HEK293T (cell line): ENCODE measurements around the gene IPO9.

Experiments used
- ARNT ChIP-seq: fragments of 450-650 bp; IDR thresholded peaks from 2 replicates; pipeline ENCODE4 v1.6.1; 2017; ENCODE audit warnings: mild to moderate bottlenecking
- BHLHE40 ChIP-seq: fragments of 450-650 bp; IDR thresholded peaks from 2 replicates; pipeline ENCODE4 v1.6.1; 2016; ENCODE audit warnings: mild to moderate bottlenecking, moderate library complexity, borderline replicate concordance
- CTBP1 ChIP-seq: fragments of 450-650 bp; IDR thresholded peaks from 2 replicates; pipeline ENCODE4 v1.6.1; 2016; ENCODE audit warnings: borderline replicate concordance
- FOXA1 ChIP-seq: fragments of 450-650 bp; IDR thresholded peaks from 2 replicates; pipeline ENCODE4 v1.6.1; 2016; ENCODE audit warnings: mild to moderate bottlenecking
- FOXM1 ChIP-seq: fragments of 450-650 bp; IDR thresholded peaks from 2 replicates; pipeline ENCODE4 v1.6.1; 2017; ENCODE audit warnings: mild to moderate bottlenecking, borderline replicate concordance
- HDGF ChIP-seq: fragments of 450-650 bp; IDR thresholded peaks from 2 replicates; pipeline ENCODE4 v1.6.1; 2017; ENCODE audit warnings: antibody characterized with exemption, borderline replicate concordance
- L3MBTL2 ChIP-seq: fragments of 450-650 bp; conservative IDR thresholded peaks from 2 replicates; pipeline ENCODE4 v1.6.1; 2016; ENCODE audit warnings: mild to moderate bottlenecking
- LEF1 ChIP-seq: fragments of 450-650 bp; IDR thresholded peaks from 2 replicates; pipeline ENCODE4 v1.6.1; 2017; ENCODE audit warnings: mild to moderate bottlenecking, borderline replicate concordance
- PKNOX1 ChIP-seq: fragments of 450-650 bp; IDR thresholded peaks from 2 replicates; pipeline ENCODE4 v1.6.1; 2016
- SP1 ChIP-seq: fragments of 450-650 bp; IDR thresholded peaks from 2 replicates; pipeline ENCODE4 v1.6.1; 2017
- TARDBP ChIP-seq: fragments of 450-650 bp; IDR thresholded peaks from 2 replicates; pipeline ENCODE4 v1.6.1; 2016
- ZNF384 ChIP-seq: fragments of 450-650 bp; IDR thresholded peaks from 2 replicates; pipeline ENCODE4 v1.6.1; 2016

- TF ChIP-seq FOXA1 (no peak), PKNOX1 (no peak), ZNF384 (no peak), TARDBP (no peak), SP1 (no peak), LEF1 (no peak), BHLHE40 (no peak), CTBP1 (no peak), ARNT (no peak), L3MBTL2 (no peak), HDGF (no peak), FOXM1 (no peak)
These were observed 101.2 kb downstream of the IPO9 start for GRCh38 chr1:201930137-201930536.
